DMS53 treated with DMSO at 0.1 percent for 48 hours (cell line): ENCODE data around the gene SYNPO.

Experiments used
- DNase-seq: peaks from one replicate; lab custom pipeline; 2025; ENCODE audit not compliant: unreplicated experiment; lab: John Stamatoyannopoulos, UW

Gene SYNPO

GRCh38 chr5:150624334-150625163 is 15.9 kb upstream of the SYNPO start:
- DNase-seq: no peak

GRCh38 chr5:150625164-150625535 is 15.3 kb upstream of the SYNPO start:
- no peak for DNase-seq

GRCh38 chr5:150625831-150626746 is 14.4 kb upstream of the SYNPO start:
- DNase-seq: no peak

DNA sequence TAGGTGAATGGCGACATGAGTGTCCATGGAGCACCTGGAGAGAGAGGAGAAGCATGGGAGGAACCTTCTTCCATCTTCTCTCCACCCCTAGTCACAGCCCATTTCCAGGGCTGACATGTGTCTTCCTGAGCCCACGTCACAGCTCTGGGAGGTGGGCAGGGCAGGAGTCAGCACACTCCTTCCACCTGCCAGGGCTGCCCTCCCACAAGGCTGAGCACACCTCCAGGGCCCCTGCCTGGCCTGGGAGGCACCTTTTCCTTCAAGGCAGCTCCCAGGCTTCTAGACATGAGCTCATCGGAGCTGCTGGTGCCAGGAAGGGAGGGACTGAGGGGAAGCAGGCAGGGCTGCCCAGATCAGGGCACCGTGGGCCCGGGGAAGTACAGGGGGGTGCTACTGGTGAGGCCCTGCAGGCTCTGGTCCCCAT is 13.6 kb upstream of the SYNPO start:
- no peak for DNase-seq

DNA sequence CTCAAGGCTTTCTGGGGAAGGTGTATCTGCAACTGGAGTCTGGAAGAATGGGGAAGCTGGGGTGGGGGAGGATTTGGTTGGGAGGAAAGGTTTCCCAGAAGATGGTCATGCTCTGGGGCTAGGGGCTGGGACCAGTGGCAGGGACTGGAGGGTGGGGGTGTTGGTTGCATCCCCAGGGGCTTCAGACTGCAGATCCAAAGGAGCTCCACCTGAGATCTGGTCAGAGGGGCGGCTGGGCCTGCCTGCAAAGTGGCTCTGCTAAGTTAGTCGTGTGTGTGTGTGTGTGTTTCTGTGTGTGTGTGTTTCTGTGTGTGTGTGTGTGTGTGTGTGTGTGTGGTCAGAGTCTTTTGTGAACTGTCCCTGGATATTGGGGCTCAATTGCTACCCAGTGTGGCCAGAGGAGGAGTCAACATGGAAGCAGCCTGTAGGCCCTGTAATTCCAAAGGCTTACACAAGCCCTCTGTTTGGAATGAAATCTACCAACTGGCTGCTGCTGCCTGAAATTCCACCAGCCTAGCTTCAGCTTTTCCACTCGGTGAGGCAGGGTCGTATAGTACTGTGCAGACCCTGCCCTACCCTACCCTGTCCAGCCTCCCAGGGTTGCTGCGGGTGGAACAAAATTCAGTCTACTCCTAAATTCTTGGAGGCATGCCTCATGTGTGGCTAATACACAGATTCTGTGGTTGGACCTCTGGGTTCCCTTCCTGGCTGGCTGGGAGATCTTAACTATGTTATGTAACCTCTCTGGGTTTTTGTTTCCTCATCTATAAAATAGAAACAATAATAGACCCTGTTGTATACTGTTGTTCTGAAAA is 12.5 kb upstream of the SYNPO start:
- no peak for DNase-seq

GRCh38 chr5:150628936-150629485 is 11.4 kb upstream of the SYNPO start:
- no peak for DNase-seq

DNA sequence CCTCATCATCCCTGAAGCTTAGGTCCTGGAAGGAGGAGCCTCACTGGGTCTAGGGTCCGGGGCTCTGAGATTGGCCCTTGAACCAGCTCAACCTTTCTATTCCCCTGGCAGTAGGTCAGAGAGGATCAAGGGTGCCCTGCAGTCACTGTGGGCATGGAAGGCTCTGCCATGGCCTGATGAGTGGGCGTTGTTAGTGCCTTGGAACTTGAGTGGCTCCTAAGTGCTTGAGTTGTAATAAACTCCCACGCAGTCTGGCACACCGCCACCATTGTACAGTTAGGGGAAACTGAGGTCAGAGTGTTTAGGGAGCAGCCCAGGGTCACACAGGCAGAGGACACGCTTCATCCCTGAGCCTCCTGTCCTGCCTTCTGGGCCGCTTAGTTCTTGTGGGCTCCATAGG is 10.4 kb upstream of the SYNPO start:
- DNase-seq: no peak

DNA sequence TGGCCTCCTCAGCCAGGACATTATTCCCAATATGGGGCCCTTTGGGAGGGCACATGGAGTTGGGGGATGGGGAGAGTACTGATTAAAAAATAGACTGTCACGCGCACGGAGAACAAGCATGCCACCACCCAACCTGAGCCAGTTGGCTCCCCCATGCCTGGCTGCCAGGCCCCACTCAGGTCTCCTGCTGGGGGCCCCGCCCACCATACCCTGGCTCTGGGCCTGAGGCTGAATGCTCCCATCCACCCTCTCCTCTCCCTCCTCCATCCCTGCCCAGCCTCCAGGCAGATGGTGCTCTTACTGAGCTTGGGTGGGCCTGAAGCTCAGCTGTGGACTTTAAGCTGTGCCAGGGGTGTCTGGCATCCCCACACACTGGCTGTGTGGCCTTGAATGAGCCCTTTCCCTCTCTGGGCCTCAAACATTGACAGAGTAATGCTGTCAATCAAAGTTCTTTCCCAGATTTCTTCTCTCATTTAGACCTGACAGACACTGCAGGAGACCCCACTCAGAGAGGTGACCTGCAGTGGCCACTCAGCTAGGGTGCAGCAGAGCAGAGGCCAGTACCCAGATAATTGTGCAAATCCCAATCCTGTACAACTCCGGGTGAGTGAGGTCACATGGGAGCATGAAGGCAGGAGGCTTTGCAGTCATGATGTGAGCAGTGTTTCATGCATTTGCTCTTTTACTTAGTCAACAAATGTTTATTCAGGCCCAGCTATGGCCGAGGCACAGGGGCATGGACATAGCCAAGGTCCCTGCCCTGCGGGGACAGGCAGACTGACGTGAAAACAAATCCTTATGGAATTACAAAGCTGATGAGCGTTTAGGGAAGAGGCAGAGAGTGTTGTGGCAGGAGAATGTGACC is 9.8 kb upstream of the SYNPO start:
- no peak for DNase-seq

- DNase-seq: no peak
These were observed 9.1 kb upstream of the SYNPO start for GRCh38 chr5:150631326-150631701.

DNA sequence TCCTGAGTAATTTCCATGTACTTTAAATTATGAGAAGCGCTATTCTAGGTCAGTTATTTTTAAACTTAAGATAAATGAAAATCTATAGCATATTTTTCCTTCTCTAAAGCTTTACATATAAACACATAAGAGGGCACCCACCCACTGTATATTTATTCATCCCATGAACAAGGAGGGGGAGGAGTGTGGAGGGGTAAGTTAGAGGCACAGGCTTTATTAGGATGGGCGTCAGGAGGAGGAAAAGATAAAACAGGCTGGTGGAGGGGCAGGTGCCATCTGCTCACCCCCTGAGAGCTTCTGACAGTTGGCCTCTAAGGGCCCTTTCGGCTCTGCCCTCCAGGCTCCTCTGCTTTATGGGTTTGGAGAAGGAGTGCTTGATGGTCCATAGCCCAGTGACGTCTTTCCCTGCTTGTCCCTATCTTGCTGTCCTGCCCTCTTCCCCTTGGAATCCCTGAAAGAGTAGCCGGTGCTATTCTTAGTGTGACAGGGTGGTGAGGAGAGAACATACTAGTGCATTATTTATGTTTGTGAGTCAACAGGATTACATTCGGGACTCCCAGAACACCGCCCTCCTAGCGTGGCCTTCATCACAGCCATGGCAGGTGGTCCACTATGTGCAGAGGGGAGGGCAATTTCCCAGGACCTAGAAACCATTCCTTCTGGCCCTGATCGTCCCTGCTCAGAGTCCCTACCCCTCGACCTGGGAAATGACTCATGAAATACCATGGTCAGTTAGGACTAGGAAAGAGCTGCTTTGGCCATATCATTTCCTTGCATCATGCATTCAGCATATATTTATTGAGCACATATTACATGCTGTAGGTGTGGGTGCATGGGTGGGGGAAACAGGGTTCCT is 7.9 kb upstream of the SYNPO start:
- DNase-seq: no peak

GRCh38 chr5:150633429-150633828 is 7.0 kb upstream of the SYNPO start:
- no peak for DNase-seq

DNA sequence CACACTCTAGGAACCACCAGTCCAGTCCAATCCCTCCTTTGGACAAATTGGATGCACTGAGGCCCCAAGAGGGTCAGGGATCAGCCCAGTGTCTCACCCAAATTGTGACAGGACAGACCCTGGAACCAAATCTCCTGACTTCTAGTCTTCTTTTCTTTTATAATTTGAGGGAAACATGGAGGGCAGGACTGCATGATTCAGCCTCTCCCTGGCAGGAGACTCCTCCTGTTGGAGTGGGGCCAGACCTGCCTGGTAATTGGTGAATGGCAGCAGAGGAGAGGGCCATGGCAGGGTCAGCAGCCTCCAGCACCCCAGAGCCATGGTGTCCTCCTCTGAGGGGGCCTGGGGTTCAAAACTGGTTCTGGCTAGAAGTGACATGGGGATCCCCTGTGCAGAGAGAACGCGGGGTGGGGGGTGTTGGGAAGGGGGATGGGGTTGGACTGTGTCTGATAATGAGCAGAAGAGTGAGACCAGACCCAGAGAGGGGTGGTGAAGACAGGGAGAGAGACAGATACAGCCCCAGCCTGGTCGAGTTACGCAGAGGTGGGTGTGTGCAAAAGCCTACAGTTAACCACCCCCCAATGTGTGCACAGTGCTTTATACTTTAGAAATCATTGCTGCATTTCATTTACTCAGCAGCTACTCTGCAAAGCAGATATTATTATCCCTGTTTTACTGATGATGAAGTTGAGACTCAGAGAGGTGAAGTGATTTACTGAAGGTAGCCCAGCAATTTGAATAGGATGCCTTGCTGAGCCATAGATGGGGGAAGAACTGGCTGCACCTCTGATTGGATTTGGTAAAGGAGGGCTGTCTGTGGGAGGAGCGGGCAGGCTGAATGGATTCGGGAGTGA is 3.8 kb upstream of the SYNPO start:
- no peak for DNase-seq

GRCh38 chr5:150637245-150638052 is 3.0 kb upstream of the SYNPO start:
- DNase-seq: no peak

GRCh38 chr5:150638053-150638444 is 2.4 kb upstream of the SYNPO start:
- DNase-seq: no peak

- DNase-seq: no peak
These were observed 1.7 kb upstream of the SYNPO start for GRCh38 chr5:150638488-150639376.

- DNase-seq: no peak
These were observed 1.1 kb upstream of the SYNPO start for GRCh38 chr5:150639377-150639692.

- no peak for DNase-seq
These were observed 709 bp upstream of the SYNPO start for GRCh38 chr5:150639751-150640150.
